Testis (tissue), 3 donors: ENCODE measurements around the gene FAM163B. TPM values are rescaled to one million over a fixed set of nuclear protein-coding genes. Genes with fewer than 3 reads are reported as not detected.

Source experiments
- DNase-seq: peaks from one replicate; pipeline ENCODE4 v3.0.0-alpha.2; 2019
- H3K27ac ChIP-seq, 2 donors: fragments of 200-600 bp; sonication (generic); one replicate each; pipeline ENCODE4 v1.5.1; 2019
- H3K27me3 ChIP-seq: fragments of 200-600 bp; sonication (generic); one replicate; pipeline ENCODE4 v1.5.1; 2019
- H3K36me3 ChIP-seq: fragments of 200-600 bp; sonication (generic); one replicate; pipeline ENCODE4 v1.5.1; 2017; ENCODE audit warnings: low read depth; ENCODE audit errors: missing control alignments
- H3K4me1 ChIP-seq: fragments of 200-600 bp; sonication (generic); one replicate; pipeline ENCODE4 v1.5.1; 2019
- H3K4me3 ChIP-seq, 2 donors: fragments of 200-600 bp; sonication (generic); one replicate each; pipeline ENCODE4 v1.5.1; 2017 to 2019
- H3K9me3 ChIP-seq: fragments of 200-600 bp; sonication (generic); one replicate; pipeline ENCODE4 v1.5.1; 2017
- POLR2A ChIP-seq: fragments of 450-650 bp; IDR thresholded peaks from one replicate; pipeline ENCODE4 v1.6.1; 2017; ENCODE audit warnings: antibody characterized with exemption, mild to moderate bottlenecking, moderate library complexity
- WGBS, 2 donors: methylation state at CpG; one replicate each; pipeline ENCODE4 v1.1.5; 2018; 5-methylcytosine and 5-hydroxymethylcytosine counted together
- intact Hi-C: fragments of 100-400 bp; cut with DNase I; formaldehyde crosslinking; loops from one replicate; pipeline ENCODE4 v1.15.1; 2023; ENCODE audit warnings: low total_unique reads
- polyA plus RNA-seq: library from polyadenylated mRNA; stranded (reverse); fragments of 350-450 nt; fragmentation: Illumina TruSeq; extraction: RNeasy Lipid Tissue Mini Kit (QIAGEN cat#74804); gene quantifications from one replicate; pipeline ENCODE4 v1.2.3, GENCODE V29; 2014; ENCODE audit warnings: low read depth, low replicate concordance; ENCODE audit not compliant: insufficient read depth
- total RNA-seq, 2 donors: library from RNA; depleted of rRNA; stranded (reverse); fragments of >200 nt; gene quantifications; one replicate each; pipeline ENCODE4 v1.2.3, GENCODE V29; 2016
- TF ChIP-seq, protein P1 (sequence below), 3 experiments: fragments of 450-650 bp in 2 of 3; fragments of 200-600 bp in 1 of 3; sonication (generic) in 1 of 3; IDR thresholded peaks; one replicate each; pipeline ENCODE4 v1.5.1; 2016 to 2019; ENCODE audit warnings: antibody characterized with exemption in 3 of 3, mild to moderate bottlenecking in 2 of 3, moderate library complexity in 1 of 3

Gene FAM163B
- total and polyA plus RNA-seq, 3 donors from 2014 or later, result 2.2 to 3.8 (median 2.8) TPM

GRCh38 chr9:133635098-133635497 is 25.9 kb upstream of the FAM163B start:
- intact Hi-C loops, result no loop called here
- H3K36me3 ChIP-seq, result no peaks in the 10 kb centered on the region
- no peak overlapping the region for H3K4me3 ChIP-seq
- TF ChIP-seq, protein P1, sequence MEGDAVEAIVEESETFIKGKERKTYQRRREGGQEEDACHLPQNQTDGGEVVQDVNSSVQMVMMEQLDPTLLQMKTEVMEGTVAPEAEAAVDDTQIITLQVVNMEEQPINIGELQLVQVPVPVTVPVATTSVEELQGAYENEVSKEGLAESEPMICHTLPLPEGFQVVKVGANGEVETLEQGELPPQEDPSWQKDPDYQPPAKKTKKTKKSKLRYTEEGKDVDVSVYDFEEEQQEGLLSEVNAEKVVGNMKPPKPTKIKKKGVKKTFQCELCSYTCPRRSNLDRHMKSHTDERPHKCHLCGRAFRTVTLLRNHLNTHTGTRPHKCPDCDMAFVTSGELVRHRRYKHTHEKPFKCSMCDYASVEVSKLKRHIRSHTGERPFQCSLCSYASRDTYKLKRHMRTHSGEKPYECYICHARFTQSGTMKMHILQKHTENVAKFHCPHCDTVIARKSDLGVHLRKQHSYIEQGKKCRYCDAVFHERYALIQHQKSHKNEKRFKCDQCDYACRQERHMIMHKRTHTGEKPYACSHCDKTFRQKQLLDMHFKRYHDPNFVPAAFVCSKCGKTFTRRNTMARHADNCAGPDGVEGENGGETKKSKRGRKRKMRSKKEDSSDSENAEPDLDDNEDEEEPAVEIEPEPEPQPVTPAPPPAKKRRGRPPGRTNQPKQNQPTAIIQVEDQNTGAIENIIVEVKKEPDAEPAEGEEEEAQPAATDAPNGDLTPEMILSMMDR (IDR thresholded peaks at IDR 0.05), result no peak
- TF ChIP-seq POLR2A, result no peak
- H3K9me3 ChIP-seq, result no peaks in the 10 kb centered on the region
- no peak overlapping the region for H3K27ac ChIP-seq
- no peaks in the 10 kb centered on the region for H3K27me3 ChIP-seq
- WGBS, 2 donors, result 78 to 80% methylated on average over 6 of the region's 6 CpGs
- no peak for DNase-seq
- H3K4me1 ChIP-seq, result peaks cover 5% of the 10 kb centered on the region

GRCh38 chr9:133634081-133634691 is 25.0 kb upstream of the FAM163B start:
- Histone ChIP-seq H3K9me3 (no peaks in the 10 kb centered on the region), H3K27me3 (no peaks in the 10 kb centered on the region), H3K27ac (no peak overlapping the region), H3K4me1 (peaks cover 5% of the 10 kb centered on the region), H3K36me3 (no peaks in the 10 kb centered on the region), H3K4me3 (no peak overlapping the region)
- intact Hi-C loops, result no loop called here
- DNase-seq, result no peak
- TF ChIP-seq, protein P1 (IDR thresholded peaks at IDR 0.05), result no peak
- no peak for TF ChIP-seq POLR2A
- WGBS, 2 donors, result 60 to 76% methylated on average over 14 to 24 of the region's 24 CpGs

GRCh38 chr9:133633681-133634080 is 24.5 kb upstream of the FAM163B start:
- H3K4me3 ChIP-seq, result no peak overlapping the region
- no peak overlapping the region for H3K27ac ChIP-seq
- H3K36me3 ChIP-seq, result no peaks in the 10 kb centered on the region
- intact Hi-C loops, result no loop called here
- WGBS, 2 donors, result 79 to 87% methylated on average over 5 to 8 of the region's 8 CpGs
- H3K9me3 ChIP-seq, result no peaks in the 10 kb centered on the region
- peaks cover 5% of the 10 kb centered on the region for H3K4me1 ChIP-seq
- no peak for DNase-seq
- TF ChIP-seq, protein P1 (IDR thresholded peaks at IDR 0.05), result no peak
- no peak for TF ChIP-seq POLR2A
- no peaks in the 10 kb centered on the region for H3K27me3 ChIP-seq

GRCh38 chr9:133632806-133633680 is 23.9 kb upstream of the FAM163B start:
- intact Hi-C loops, result no loop called here
- Histone ChIP-seq H3K9me3 (no peaks in the 10 kb centered on the region), H3K36me3 (no peaks in the 10 kb centered on the region), H3K4me1 (peaks cover 5% of the 10 kb centered on the region), H3K27me3 (no peaks in the 10 kb centered on the region), H3K27ac (no peak overlapping the region), H3K4me3 (no peak overlapping the region)
- TF ChIP-seq POLR2A, result no peak
- TF ChIP-seq, protein P1 (IDR thresholded peaks at IDR 0.05), result no peak
- no peak for DNase-seq
- WGBS, 2 donors, result 82% methylated on average over 22 to 26 of the region's 27 CpGs
